ENCODE measurements around the gene APCDD1. TPM values are rescaled to one million over a fixed set of nuclear protein-coding genes. Genes with fewer than 3 reads are reported as not detected.

Gene APCDD1
- total RNA-seq, 2 donors from 2014 or later: 38.2 to 75.8 TPM

DNA sequence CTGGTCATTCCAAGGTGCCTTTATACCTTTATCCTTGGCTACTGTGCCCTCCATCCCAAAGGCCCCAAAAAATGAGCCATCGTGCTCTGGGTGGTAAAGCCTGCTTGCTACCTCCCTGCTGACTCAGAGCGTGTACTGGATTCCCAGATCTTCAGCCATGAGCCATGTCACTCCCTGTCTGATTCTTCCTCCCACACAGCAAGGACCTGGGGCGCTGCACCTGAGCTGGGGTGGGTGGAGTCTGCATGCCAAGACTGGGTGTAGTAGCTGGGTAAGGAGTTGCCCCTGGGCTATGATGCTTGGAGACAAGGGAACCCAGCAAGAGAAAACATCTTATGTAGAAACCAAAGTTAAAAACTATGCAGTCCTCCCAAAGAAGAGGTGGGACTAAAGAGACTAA, 37.2 kb upstream of the APCDD1 start:
- ATAC-seq (ENCODE audit: insufficient number of reproducible peaks, low FRiP score, low read depth) (no peak), DNase-seq (ENCODE audit: low spot score) (no peak)
- TF ChIP-seq, protein P1, sequence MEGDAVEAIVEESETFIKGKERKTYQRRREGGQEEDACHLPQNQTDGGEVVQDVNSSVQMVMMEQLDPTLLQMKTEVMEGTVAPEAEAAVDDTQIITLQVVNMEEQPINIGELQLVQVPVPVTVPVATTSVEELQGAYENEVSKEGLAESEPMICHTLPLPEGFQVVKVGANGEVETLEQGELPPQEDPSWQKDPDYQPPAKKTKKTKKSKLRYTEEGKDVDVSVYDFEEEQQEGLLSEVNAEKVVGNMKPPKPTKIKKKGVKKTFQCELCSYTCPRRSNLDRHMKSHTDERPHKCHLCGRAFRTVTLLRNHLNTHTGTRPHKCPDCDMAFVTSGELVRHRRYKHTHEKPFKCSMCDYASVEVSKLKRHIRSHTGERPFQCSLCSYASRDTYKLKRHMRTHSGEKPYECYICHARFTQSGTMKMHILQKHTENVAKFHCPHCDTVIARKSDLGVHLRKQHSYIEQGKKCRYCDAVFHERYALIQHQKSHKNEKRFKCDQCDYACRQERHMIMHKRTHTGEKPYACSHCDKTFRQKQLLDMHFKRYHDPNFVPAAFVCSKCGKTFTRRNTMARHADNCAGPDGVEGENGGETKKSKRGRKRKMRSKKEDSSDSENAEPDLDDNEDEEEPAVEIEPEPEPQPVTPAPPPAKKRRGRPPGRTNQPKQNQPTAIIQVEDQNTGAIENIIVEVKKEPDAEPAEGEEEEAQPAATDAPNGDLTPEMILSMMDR (IDR thresholded peaks at IDR 0.05): no peak
- Histone ChIP-seq H3K4me1 (ENCODE audit: control insufficient read depth in 1 of 2, low read depth in 2 of 2) (peaks cover 0 to 12% of the 10 kb centered on the region in 2 donors), H3K36me3 (no peaks in the 10 kb centered on the region), H3K27ac (peak overlapping the region in 1 of 2 donors; percentile 32), H3K9me3 (no peaks in the 10 kb centered on the region), H3K27me3 (replicated peaks; ENCODE audit: insufficient read depth) (no peaks in the 10 kb centered on the region), H3K4me3 (no peak overlapping the region)

DNA sequence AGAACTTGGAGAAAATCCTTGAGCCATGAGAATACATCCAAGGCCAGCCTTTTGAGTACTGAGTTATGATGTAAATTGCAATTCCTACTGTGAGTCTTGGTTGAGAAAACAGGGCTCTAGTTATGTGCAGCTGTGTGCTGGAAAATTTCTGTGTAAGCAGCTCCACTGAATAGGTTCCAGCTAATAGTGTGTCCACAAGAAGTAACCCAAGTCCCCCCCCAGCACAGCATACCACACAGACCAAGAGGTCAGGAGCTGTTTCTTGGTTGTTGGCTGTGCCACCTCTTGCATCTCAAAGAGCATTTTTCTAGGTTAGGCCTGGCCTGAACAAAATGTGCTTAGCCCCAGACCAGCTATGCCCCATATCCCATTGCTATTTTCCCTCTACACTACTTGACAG, 36.8 kb upstream of the APCDD1 start:
- H3K27ac ChIP-seq: peak overlapping the region in 1 of 2 donors; percentile 32
- no peak for ATAC-seq (ENCODE audit: insufficient number of reproducible peaks, low FRiP score, low read depth)
- H3K4me3 ChIP-seq: no peak overlapping the region
- H3K4me1 ChIP-seq (ENCODE audit: control insufficient read depth in 1 of 2, low read depth in 2 of 2): peaks cover 0 to 12% of the 10 kb centered on the region in 2 donors
- H3K27me3 ChIP-seq (replicated peaks; ENCODE audit: insufficient read depth): no peaks in the 10 kb centered on the region
- TF ChIP-seq, protein P1 (IDR thresholded peaks at IDR 0.05): no peak
- no peaks in the 10 kb centered on the region for H3K36me3 ChIP-seq
- H3K9me3 ChIP-seq: no peaks in the 10 kb centered on the region
- DNase-seq (ENCODE audit: low spot score): no peak

DNA sequence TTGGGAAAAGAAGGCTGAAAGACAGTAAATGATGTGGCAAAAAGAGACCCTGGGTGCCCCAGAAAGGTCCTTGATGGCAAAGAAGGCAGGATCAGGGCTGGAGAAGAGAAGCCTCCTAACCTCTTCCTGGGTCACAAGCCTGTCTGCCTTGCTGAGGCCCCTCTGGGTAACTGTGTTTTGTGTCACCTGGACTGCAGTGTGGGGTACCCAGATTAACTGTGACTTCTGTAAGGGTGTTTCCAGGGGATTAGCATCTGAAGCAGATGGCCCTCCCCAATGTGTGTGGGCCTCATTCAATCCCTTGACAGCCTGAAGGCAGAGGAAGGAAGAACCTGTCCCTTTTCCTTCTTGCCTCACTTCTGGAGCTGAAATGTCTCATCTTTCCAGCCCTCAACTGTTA, 35.6 kb upstream of the APCDD1 start:
- TF ChIP-seq, protein P1 (IDR thresholded peaks at IDR 0.05): no peak
- Histone ChIP-seq H3K27ac (no peak overlapping the region), H3K4me1 (ENCODE audit: control insufficient read depth in 1 of 2, low read depth in 2 of 2) (peaks cover 0 to 12% of the 10 kb centered on the region in 2 donors), H3K36me3 (no peaks in the 10 kb centered on the region), H3K27me3 (replicated peaks; ENCODE audit: insufficient read depth) (no peaks in the 10 kb centered on the region), H3K4me3 (no peak overlapping the region), H3K9me3 (no peaks in the 10 kb centered on the region)
- DNase-seq (ENCODE audit: low spot score) (no peak), ATAC-seq (ENCODE audit: insufficient number of reproducible peaks, low FRiP score, low read depth) (no peak)

DNA sequence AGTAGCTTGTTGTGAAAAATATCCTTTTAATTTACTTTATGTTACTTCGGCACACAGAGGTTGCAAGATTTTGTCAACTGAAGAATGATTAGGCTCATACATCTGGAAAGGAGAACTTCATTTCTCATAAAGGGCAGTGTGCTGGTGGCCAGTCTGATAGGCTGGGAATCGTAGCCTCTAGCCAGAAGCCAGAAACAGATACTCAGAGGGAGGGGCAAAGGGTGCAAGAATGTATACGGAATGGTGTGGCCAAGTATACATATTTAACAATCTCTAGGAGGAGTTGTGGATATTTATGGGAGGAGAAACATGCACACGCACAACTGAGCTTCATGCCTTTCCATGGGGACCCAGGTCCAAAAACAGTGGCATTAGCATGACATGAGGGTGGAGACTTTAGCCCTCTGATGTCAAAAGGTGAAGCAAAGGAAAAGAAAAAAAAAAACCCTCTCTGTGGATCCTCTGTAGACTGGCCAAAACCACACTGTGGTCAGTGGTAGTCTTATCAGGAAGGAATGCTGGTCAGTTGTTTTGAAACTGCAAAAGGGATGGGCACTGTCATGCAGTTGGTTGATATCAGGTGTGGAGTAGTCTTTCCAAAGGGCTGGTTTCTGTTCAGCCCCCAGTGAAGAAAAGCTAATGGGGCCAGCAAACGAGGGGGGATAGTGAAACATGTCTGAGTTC, 34.9 kb upstream of the APCDD1 start:
- Histone ChIP-seq H3K4me3 (no peak overlapping the region), H3K9me3 (no peaks in the 10 kb centered on the region), H3K27me3 (replicated peaks; ENCODE audit: insufficient read depth) (no peaks in the 10 kb centered on the region), H3K36me3 (no peaks in the 10 kb centered on the region), H3K4me1 (ENCODE audit: control insufficient read depth in 1 of 2, low read depth in 2 of 2) (peaks cover 0 to 12% of the 10 kb centered on the region in 2 donors), H3K27ac (no peak overlapping the region)
- no peak for ATAC-seq (ENCODE audit: insufficient number of reproducible peaks, low FRiP score, low read depth)
- DNase-seq (ENCODE audit: low spot score): no peak
- TF ChIP-seq, protein P1 (IDR thresholded peaks at IDR 0.05): no peak

DNA sequence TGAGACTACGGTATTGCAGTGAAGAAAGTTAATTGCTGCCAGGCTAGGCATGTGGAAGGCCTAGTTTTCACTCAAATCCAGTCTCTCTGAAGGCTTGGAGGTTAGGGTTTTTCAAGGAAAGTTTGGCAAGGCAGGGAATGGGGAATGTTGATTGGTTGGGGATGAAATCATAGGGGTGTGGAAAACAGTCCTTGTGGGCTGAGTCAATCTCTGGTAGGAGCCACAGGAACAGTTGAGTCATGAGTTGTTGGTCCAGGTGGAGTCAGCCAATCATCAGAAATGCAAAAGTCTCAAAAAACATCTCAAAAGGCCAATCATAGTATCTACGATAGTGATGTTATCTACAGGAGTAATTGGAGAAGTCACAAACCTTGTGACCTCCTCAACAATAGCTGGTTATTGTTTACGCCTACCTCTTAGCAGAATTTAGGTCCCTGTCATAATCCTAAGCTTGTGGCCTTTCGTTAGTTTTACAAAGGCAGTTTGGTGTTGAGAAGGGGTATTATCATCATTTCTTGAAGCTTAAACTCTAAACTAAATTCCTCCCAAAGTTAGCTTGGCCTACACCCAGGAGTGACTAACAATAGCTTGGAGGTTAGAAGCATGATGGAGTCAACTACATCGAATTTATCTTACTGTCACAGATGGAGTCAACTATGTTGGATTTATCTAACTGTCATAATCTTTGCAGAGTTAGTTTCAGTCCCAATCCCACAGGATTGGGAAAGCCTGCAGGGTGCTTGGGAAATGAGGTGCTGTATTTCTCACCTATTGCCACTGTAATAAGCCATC, 33.7 kb upstream of the APCDD1 start:
- Histone ChIP-seq H3K4me3 (no peak overlapping the region), H3K27me3 (replicated peaks; ENCODE audit: insufficient read depth) (no peaks in the 10 kb centered on the region), H3K9me3 (no peaks in the 10 kb centered on the region), H3K4me1 (ENCODE audit: control insufficient read depth in 1 of 2, low read depth in 2 of 2) (peaks cover 0 to 12% of the 10 kb centered on the region in 2 donors), H3K36me3 (no peaks in the 10 kb centered on the region), H3K27ac (no peak overlapping the region)
- TF ChIP-seq, protein P1 (IDR thresholded peaks at IDR 0.05): no peak
- ATAC-seq (ENCODE audit: insufficient number of reproducible peaks, low FRiP score, low read depth): no peak
- DNase-seq (ENCODE audit: low spot score): no peak

All from thoracic aorta (tissue), 2 donors.